IPS-18a (cell line): Measurements from ENCODE around the gene ARMC2.

Experiments used
- H3K27ac ChIP-seq: one replicate; pipeline ENCODE4 v1.5.1; 2013; ENCODE audit warnings: low read length
- H3K27me3 ChIP-seq: one replicate; pipeline ENCODE4 v1.6.1; 2013; ENCODE audit warnings: mild to moderate bottlenecking, low read length; ENCODE audit not compliant: control insufficient read depth, insufficient read depth
- H3K36me3 ChIP-seq: one replicate; pipeline ENCODE4 v1.6.1; 2013; ENCODE audit warnings: low read depth, low read length; ENCODE audit not compliant: control insufficient read depth
- H3K4me1 ChIP-seq: one replicate; pipeline ENCODE4 v1.6.1; 2013; ENCODE audit warnings: low read depth, low read length; ENCODE audit not compliant: control insufficient read depth
- H3K4me3 ChIP-seq: one replicate; pipeline ENCODE4 v1.5.1; 2013; ENCODE audit warnings: low read length
- H3K9ac ChIP-seq: one replicate; pipeline ENCODE4 v1.6.1; 2013; ENCODE audit warnings: mild to moderate bottlenecking, low read length, moderate library complexity
- H3K9me3 ChIP-seq: one replicate; pipeline ENCODE4 v1.6.1; 2013; ENCODE audit warnings: low read depth, low read length; ENCODE audit not compliant: control insufficient read depth

ARMC2 gene

GRCh38 chr6:108982154-108983113 lies 134.2 kb downstream of the ARMC2 start:
- no peaks in the 10 kb centered on the region for H3K9me3 ChIP-seq
- no peaks in the 10 kb centered on the region for H3K4me1 ChIP-seq
- no peaks in the 10 kb centered on the region for H3K27me3 ChIP-seq
- no peak overlapping the region for H3K9ac ChIP-seq
- no peak overlapping the region for H3K4me3 ChIP-seq
- peaks cover 3% of the 10 kb centered on the region for H3K36me3 ChIP-seq
- no peak overlapping the region for H3K27ac ChIP-seq

- H3K9me3 ChIP-seq = no peaks in the 10 kb centered on the region
- peaks cover 8% of the 10 kb centered on the region for H3K36me3 ChIP-seq
- no peak overlapping the region for H3K27ac ChIP-seq
Observed at GRCh38 chr6:108983151-108983550, 134.9 kb downstream of the ARMC2 start.

GRCh38 chr6:108985301-108985700 lies 137.1 kb downstream of the ARMC2 start:
- Histone ChIP-seq H3K36me3 (peaks cover 21% of the 10 kb centered on the region), H3K9me3 (no peaks in the 10 kb centered on the region), H3K27me3 (no peaks in the 10 kb centered on the region), H3K4me1 (no peaks in the 10 kb centered on the region), H3K4me3 (no peak overlapping the region), H3K27ac (no peak overlapping the region), H3K9ac (no peak overlapping the region)

More at GRCh38 chr6:108983151-108983550, 134.9 kb downstream of the ARMC2 start:
- H3K4me1 ChIP-seq = no peaks in the 10 kb centered on the region
- H3K27me3 ChIP-seq = no peaks in the 10 kb centered on the region
- H3K4me3 ChIP-seq = no peak overlapping the region
- H3K9ac ChIP-seq = no peak overlapping the region

- Histone ChIP-seq H3K4me3 (no peak overlapping the region), H3K36me3 (peaks cover 25% of the 10 kb centered on the region), H3K9me3 (no peaks in the 10 kb centered on the region)
Observed at GRCh38 chr6:108987156-108987555, 138.9 kb downstream of the ARMC2 start.

GRCh38 chr6:108988296-108988695 lies 140.1 kb downstream of the ARMC2 start:
- Histone ChIP-seq H3K36me3 (peaks cover 26% of the 10 kb centered on the region), H3K4me3 (no peak overlapping the region), H3K27ac (no peak overlapping the region), H3K4me1 (no peaks in the 10 kb centered on the region), H3K9me3 (no peaks in the 10 kb centered on the region), H3K9ac (no peak overlapping the region), H3K27me3 (no peaks in the 10 kb centered on the region)

More at GRCh38 chr6:108987156-108987555, 138.9 kb downstream of the ARMC2 start:
- Histone ChIP-seq H3K27ac (no peak overlapping the region), H3K27me3 (no peaks in the 10 kb centered on the region), H3K9ac (no peak overlapping the region), H3K4me1 (no peaks in the 10 kb centered on the region)

GRCh38 chr6:108988765-108989164 lies 140.5 kb downstream of the ARMC2 start:
- no peak overlapping the region for H3K4me3 ChIP-seq
- H3K27ac ChIP-seq = no peak overlapping the region
- peaks cover 30% of the 10 kb centered on the region for H3K36me3 ChIP-seq

GRCh38 chr6:108989700-108990099 lies 141.5 kb downstream of the ARMC2 start:
- H3K27me3 ChIP-seq = no peaks in the 10 kb centered on the region
- H3K36me3 ChIP-seq = peaks cover 30% of the 10 kb centered on the region

More at GRCh38 chr6:108988765-108989164, 140.5 kb downstream of the ARMC2 start:
- Histone ChIP-seq H3K4me1 (no peaks in the 10 kb centered on the region), H3K9me3 (no peaks in the 10 kb centered on the region), H3K9ac (no peak overlapping the region), H3K27me3 (no peaks in the 10 kb centered on the region)

GRCh38 chr6:108993876-108994275 lies 145.7 kb downstream of the ARMC2 start:
- H3K27me3 ChIP-seq = no peaks in the 10 kb centered on the region
- H3K4me1 ChIP-seq = no peaks in the 10 kb centered on the region
- no peaks in the 10 kb centered on the region for H3K9me3 ChIP-seq
- no peak overlapping the region for H3K9ac ChIP-seq
- no peak overlapping the region for H3K27ac ChIP-seq
- H3K36me3 ChIP-seq = peaks cover 22% of the 10 kb centered on the region
- H3K4me3 ChIP-seq = no peak overlapping the region

More at GRCh38 chr6:108989700-108990099, 141.5 kb downstream of the ARMC2 start:
- no peaks in the 10 kb centered on the region for H3K4me1 ChIP-seq
- no peak overlapping the region for H3K9ac ChIP-seq
- no peak overlapping the region for H3K4me3 ChIP-seq
- no peaks in the 10 kb centered on the region for H3K9me3 ChIP-seq
- H3K27ac ChIP-seq = no peak overlapping the region

GRCh38 chr6:108995296-108995695 lies 147.1 kb downstream of the ARMC2 start:
- H3K9me3 ChIP-seq = no peaks in the 10 kb centered on the region
- no peaks in the 10 kb centered on the region for H3K4me1 ChIP-seq
- H3K9ac ChIP-seq = no peak overlapping the region
- peaks cover 21% of the 10 kb centered on the region for H3K36me3 ChIP-seq
- H3K27me3 ChIP-seq = no peaks in the 10 kb centered on the region
- no peak overlapping the region for H3K4me3 ChIP-seq
- H3K27ac ChIP-seq = no peak overlapping the region

- Histone ChIP-seq H3K36me3 (peaks cover 19% of the 10 kb centered on the region), H3K4me1 (no peaks in the 10 kb centered on the region), H3K9ac (no peak overlapping the region), H3K4me3 (no peak overlapping the region), H3K27me3 (no peaks in the 10 kb centered on the region), H3K27ac (no peak overlapping the region), H3K9me3 (no peaks in the 10 kb centered on the region)
Observed at GRCh38 chr6:108996208-108996607, 148.0 kb downstream of the ARMC2 start.

- H3K36me3 ChIP-seq = peaks cover 16% of the 10 kb centered on the region
- H3K27ac ChIP-seq = no peak overlapping the region
- no peaks in the 10 kb centered on the region for H3K4me1 ChIP-seq
- H3K9ac ChIP-seq = no peak overlapping the region
- no peaks in the 10 kb centered on the region for H3K27me3 ChIP-seq
- H3K4me3 ChIP-seq = no peak overlapping the region
- H3K9me3 ChIP-seq = no peaks in the 10 kb centered on the region
Observed at GRCh38 chr6:108998485-108998884, 150.3 kb downstream of the ARMC2 start.

GRCh38 chr6:108999428-108999827 lies 151.2 kb downstream of the ARMC2 start:
- Histone ChIP-seq H3K9me3 (no peaks in the 10 kb centered on the region), H3K27ac (no peak overlapping the region), H3K4me3 (no peak overlapping the region), H3K4me1 (no peaks in the 10 kb centered on the region), H3K9ac (no peak overlapping the region), H3K36me3 (peaks cover 14% of the 10 kb centered on the region), H3K27me3 (no peaks in the 10 kb centered on the region)
